ENCODE data around the gene SASH1.

GRCh38 chr6:148385379-148385778, 42.7 kb downstream of the SASH1 start:
- TF ChIP-seq POLR2A (IDR thresholded peaks at IDR 0.05; ENCODE audit: low read length) = no peak
- no peak for TF ChIP-seq GATA1 (IDR thresholded peaks at IDR 0.05; ENCODE audit: low read depth, low read length)
